Erythroblast (primary cell): ENCODE results near the gene MAMLD1.

Experiments
- DNase-seq, 2 experiments: peaks; one replicate each; lab custom pipeline; 2025; lab: John Stamatoyannopoulos, UW
- GATA1 ChIP-seq: IDR thresholded peaks from 2 replicates; pipeline ENCODE4 v1.6.1; 2011; ENCODE audit warnings: low read depth, mild to moderate bottlenecking, control low read depth, low read length, moderate library complexity
- POLR2A ChIP-seq: IDR thresholded peaks from 2 replicates; pipeline ENCODE4 v1.6.1; 2011; ENCODE audit warnings: mild to moderate bottlenecking, low read length

Gene MAMLD1

GRCh38 chrX:150489359-150490015 lies 126.4 kb downstream of the MAMLD1 start:
- DNase-seq, result no peak
- no peak for TF ChIP-seq POLR2A

GRCh38 chrX:150495496-150495895 lies 132.4 kb downstream of the MAMLD1 start:
- TF ChIP-seq GATA1 (no peak), POLR2A (no peak)
- DNase-seq, result no peak

GRCh38 chrX:150499240-150499639 lies 136.1 kb downstream of the MAMLD1 start:
- TF ChIP-seq POLR2A (no peak), GATA1 (no peak)
- DNase-seq, result no peak

GRCh38 chrX:150502091-150502490 lies 139.0 kb downstream of the MAMLD1 start:
- DNase-seq, result no peak
- TF ChIP-seq POLR2A, result no peak
- TF ChIP-seq GATA1, result no peak

DNA sequence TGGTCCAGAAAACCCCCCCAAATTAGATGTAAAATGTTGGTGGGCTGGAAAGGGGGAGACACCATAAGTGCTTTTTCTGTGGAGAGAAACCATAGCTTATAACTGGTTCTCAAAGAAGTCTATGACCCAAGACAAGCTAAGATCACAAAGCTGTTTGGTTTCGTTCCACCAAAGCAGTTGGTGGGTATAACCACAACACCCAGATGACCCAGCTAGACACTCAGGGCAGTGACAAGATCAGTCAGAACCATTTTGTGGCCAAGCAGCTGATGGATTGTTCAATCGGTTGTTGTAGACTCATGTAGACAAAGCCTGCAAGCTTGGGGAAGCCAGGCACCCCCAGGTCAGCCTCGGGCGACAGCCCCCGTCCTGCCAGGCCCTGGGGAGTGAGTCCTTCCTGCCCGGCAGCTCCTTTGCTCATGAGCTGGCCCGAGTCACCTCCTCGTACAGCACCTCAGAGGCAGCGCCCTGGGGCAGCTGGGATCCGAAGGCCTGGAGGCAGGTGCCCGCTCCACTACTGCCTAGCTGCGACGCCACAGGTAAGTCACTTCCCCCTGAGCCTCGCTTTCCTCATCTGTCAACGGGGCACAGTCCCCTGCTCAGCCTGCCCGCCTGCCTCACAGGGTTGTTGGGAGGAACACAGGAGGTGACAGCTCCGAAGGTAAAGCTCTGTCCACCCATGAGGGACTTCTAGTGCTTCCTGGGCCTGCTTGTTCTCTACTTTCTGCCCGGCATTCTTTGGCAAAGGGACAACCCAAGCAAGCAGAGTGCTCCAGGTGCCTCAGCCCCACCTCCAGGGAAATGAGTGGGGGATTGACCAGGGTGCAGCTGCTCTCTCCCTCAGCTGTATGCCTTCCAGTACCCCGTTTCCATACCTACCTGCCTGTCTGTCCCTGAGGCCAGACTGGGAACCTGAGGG lies 140.1 kb downstream of the MAMLD1 start:
- TF ChIP-seq GATA1 (no peak), POLR2A (no peak)
- DNase-seq, result no peak

- TF ChIP-seq GATA1, result no peak
- no peak for TF ChIP-seq POLR2A
- DNase-seq, result no peak
Measured at GRCh38 chrX:150503898-150504219, 140.7 kb downstream of the MAMLD1 start.

- TF ChIP-seq POLR2A (no peak), GATA1 (no peak)
- no peak for DNase-seq
Measured at GRCh38 chrX:150504397-150505182, 141.5 kb downstream of the MAMLD1 start.

DNA sequence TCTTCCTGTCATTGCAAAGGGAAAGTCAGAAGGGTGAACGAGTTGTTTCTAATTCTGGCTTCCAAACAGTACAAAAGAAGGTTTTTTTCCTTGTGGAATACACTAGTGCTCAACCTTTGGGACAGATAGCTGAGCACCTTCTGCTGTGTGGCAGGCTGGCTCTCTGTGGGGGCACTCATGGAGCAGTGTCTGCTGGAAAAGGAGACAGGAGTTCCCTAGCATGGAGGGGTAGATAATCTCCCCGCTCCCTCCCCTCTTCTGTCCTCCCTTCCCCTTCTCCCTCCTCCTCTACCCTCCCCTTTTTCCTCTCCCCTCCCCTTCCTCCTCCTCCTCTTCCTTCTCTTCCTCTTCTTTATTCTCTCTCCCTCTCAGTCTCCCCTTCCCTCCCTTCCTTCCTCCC lies 142.9 kb downstream of the MAMLD1 start:
- no peak for DNase-seq
- TF ChIP-seq GATA1, result no peak
- TF ChIP-seq POLR2A, result no peak

DNA sequence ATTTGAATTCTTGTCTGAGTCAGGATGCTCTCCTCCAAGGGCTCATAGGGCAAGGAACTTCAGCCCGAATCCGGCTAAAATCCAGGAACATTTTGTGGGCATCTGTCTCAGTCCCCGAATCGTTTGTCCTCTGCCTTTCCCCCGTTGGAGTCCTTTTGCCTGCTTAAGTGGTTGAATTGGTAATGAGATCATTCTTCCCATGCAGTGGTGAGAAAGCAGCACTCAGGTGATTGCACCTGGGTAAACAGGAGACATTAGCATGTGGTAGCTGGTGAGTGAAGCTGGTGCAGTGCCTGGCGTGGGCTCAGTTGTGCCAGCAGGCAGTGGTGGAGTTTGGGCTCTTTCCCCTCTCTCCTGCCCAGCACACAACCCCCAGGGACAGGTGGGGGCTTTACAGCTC lies 143.4 kb downstream of the MAMLD1 start:
- TF ChIP-seq GATA1 (no peak), POLR2A (no peak)
- no peak for DNase-seq

GRCh38 chrX:150507251-150507856 lies 144.2 kb downstream of the MAMLD1 start:
- TF ChIP-seq POLR2A (no peak), GATA1 (no peak)
- no peak for DNase-seq

- TF ChIP-seq POLR2A, result no peak
- no peak for TF ChIP-seq GATA1
- no peak for DNase-seq
Measured at GRCh38 chrX:150508018-150508417, 144.9 kb downstream of the MAMLD1 start.

DNA sequence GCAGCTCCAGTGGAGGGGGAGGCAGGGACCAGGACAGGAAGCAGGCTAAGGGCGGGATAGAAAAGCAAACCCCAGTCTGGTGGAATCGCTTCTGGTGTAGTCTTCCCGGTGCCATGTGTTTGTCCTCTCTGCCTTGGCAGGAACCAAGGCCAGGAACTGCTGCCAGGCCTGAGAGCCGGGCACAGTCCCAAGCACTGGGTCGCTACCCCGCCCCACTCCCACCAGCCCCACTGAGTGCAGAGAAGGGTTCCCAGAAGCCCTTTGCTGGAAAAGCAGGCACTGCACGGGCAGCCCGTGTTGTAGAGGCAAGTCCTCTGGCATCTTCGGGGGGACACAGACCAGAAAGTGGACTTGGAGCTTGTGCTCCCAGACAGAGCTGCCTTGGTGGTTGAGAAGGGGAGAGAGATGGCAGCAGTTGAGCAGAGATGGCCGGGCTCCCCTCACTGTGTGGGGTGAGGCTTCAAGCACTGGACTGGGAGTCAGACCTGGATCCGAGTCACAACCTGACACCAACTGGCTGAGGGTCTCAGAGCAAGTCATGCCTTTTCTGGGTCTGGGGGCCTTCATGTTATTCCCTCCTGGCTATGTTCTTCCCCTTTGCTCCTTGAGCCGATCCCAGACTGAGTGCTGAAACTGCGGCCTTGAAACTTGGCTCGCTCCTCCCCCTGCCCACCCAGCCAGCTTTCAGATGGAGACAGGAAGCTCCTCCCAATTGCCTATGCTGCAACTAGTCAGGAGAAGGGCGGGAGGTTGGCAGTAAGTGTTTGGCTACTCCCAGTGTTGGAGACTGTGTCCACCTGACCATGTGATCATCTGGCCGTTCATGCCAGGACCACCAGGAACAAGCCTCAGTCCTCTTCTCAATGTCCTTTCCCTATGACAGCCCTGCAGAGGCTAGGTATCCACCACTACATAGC lies 145.6 kb downstream of the MAMLD1 start:
- TF ChIP-seq POLR2A, result no peak
- no peak for TF ChIP-seq GATA1
- no peak for DNase-seq

DNA sequence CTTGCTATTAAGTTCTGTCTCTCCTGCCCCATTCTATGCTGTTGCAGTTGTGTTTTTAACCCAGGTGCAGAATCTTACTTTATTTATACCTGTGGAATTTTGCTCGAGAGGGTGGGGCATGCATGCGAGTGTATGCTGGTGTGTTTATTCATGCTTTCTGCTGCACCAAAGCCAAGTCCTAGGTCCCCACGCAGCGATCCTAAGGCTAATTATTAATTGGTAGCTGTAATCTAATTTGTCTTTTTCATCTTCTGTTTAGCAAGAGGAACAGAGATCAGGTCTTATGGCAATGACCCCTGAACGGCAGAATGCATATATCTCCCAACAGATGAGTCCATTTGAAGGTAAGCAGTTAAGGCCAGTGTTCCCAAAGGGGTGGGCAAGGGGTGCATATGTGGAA lies 146.6 kb downstream of the MAMLD1 start:
- no peak for TF ChIP-seq GATA1
- TF ChIP-seq POLR2A, result no peak
- DNase-seq, result no peak
